HG03103 (cell line): ENCODE measurements around the gene SCRN1.
"Not testable (repeated sequence)": the region's sequence is repeated elsewhere in the genome, so short reads cannot be mapped to it uniquely, and the experiment has no call there.

Source experiments
- ATAC-seq: cut with Tn5 transposase; IDR thresholded peaks from one replicate; pipeline ENCODE4 v1.9.1; 2021; ENCODE audit warnings: low read depth; ENCODE audit not compliant: unreplicated experiment

SCRN1 gene

GRCh38 chr7:29896685-29897411 lies 92.8 kb downstream of the SCRN1 start:
- no peak for ATAC-seq

DNA sequence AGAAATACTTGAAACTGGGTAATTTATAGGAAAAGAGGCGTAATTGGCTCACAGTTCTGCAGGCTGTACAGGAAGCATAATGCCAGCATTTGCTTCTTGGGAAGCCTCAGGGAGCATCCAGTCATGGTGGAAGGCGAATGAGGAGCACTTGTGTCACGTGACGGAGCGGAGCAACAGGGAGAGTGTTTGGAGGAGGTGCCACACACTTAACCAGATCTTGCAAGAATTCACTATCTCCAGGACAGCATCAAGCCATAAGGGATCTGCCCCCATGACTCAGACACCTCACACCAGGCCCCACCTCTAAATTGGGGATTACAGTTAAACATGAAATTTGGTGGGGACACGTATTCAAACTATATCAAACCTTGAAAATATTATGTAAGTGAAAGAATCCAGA lies 94.0 kb downstream of the SCRN1 start:
- ATAC-seq = no peak

- ATAC-seq = no peak
Observed at GRCh38 chr7:29894256-29894655, 95.3 kb downstream of the SCRN1 start.

- ATAC-seq = no peak
Observed at GRCh38 chr7:29893351-29893965, 96.1 kb downstream of the SCRN1 start.

DNA sequence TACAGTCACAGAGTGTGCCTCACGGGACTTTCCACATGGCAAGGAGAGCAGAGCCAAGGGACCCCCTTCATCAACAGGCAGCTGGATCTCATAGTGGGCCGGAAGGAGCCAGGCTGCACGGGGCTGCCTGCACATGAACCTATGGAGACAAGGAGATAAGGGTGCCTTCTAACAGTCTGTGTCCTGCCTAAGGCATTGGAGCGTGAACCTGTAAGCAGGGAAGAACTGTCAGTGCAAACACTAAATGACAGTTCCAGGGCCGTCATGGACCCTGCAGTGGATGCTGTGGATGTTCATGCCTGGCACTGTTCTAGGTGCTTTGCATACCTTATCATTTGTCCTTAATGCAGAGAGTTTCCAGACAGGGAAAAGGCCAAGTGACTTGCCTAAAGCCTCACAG lies 97.4 kb downstream of the SCRN1 start:
- no peak for ATAC-seq

DNA sequence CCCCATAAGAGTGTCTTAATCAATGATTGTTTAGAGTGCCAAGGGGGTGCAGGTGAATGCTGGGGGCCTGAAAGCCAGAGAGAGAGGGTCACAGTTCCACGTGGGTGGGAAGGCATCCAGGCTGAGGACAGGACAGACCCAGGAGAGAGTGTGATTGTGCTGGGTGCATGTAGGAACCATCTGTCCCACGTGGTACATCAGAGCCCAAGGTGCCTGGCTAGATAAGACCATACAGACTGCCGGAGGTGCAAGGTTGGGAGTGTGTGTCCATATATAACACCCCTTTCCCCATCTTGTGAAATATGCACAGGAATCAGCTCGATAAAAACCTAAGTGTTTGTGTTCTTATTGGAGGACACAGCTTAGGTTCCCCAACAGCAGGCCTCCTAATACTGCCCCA lies 97.8 kb downstream of the SCRN1 start:
- no peak for ATAC-seq

- not testable (repeated sequence) for ATAC-seq
Observed at GRCh38 chr7:29890786-29891185, 98.8 kb downstream of the SCRN1 start.

DNA sequence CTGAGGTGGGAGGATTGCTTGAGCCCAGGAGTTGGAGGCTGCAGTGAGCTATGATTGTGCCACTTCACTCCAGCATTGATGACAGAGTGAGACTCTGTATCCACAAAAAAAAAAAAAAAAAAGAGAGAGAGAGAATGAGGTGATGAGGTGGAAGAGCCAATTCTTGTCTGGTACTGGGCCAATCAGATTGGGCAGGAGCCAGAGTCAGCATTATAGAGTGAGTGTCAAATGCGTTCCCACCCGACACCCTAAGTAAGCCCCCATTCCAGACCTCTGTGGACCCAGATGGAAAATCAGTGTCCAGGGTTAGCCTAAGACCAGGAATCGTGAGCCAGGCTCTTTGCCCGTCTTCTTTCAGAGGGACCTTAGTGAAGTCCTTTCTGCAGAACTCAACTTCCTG lies 99.3 kb downstream of the SCRN1 start:
- ATAC-seq = no peak

- no peak for ATAC-seq
Observed at GRCh38 chr7:29889288-29889687, 100.3 kb downstream of the SCRN1 start.

DNA sequence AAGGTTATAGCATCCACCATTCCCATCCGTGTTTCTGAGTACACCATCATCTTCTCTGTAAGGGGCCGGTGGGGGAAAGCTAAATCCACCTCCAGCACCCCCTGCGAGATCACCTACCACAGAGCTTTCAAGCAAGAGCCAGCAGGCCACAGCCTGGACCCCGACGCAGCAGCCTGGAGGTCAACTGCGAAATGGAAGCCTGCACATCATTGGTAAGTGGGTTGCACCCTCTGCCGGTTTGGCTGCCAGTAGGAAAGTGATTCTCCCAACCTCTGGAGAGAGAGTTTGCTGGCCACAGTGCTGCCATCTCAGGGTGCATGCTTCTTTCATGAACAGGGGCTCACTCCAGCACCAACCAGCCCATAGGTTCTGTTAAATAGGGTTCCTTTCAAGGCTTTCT lies 101.6 kb downstream of the SCRN1 start:
- ATAC-seq = no peak

DNA sequence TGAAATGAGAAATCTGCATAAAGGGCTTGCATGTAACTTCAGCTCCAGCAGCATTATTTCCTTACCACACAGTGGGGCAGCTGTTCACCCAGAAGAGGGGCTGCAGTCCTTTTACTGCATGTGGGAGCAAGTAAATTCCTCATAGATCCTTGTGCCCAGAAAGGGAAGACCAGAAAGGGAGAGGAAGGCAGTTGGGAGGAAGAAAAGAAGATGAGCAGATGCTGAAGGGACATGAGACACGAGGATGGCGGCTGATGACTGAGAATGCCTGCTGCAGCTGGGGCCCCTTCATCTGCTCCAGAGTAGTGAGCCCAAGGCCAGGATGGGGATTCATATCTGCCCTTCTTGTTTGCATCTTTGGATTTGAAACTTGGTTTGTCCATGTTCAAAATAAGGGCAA lies 102.8 kb downstream of the SCRN1 start:
- no peak for ATAC-seq

DNA sequence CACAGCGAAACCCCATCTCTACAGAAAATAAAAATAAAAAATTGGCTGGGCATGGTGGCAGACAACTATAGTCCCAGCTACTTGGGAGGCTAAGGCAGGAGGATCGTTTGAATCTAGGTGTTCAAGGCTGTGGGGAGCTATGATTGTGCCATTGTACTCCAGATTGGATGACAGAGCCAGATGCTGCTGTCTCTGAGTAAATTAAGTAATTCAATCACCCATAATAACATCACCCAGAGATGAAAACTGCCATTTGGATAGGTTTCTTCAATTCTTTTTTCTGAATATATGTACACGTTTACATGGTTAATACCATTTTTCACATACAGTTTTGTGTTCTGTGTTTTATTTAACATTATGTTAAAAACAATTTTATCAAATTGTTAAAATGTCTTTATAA lies 104.0 kb downstream of the SCRN1 start:
- no peak for ATAC-seq

- no peak for ATAC-seq
Observed at GRCh38 chr7:29884399-29885272, 105.0 kb downstream of the SCRN1 start.

DNA sequence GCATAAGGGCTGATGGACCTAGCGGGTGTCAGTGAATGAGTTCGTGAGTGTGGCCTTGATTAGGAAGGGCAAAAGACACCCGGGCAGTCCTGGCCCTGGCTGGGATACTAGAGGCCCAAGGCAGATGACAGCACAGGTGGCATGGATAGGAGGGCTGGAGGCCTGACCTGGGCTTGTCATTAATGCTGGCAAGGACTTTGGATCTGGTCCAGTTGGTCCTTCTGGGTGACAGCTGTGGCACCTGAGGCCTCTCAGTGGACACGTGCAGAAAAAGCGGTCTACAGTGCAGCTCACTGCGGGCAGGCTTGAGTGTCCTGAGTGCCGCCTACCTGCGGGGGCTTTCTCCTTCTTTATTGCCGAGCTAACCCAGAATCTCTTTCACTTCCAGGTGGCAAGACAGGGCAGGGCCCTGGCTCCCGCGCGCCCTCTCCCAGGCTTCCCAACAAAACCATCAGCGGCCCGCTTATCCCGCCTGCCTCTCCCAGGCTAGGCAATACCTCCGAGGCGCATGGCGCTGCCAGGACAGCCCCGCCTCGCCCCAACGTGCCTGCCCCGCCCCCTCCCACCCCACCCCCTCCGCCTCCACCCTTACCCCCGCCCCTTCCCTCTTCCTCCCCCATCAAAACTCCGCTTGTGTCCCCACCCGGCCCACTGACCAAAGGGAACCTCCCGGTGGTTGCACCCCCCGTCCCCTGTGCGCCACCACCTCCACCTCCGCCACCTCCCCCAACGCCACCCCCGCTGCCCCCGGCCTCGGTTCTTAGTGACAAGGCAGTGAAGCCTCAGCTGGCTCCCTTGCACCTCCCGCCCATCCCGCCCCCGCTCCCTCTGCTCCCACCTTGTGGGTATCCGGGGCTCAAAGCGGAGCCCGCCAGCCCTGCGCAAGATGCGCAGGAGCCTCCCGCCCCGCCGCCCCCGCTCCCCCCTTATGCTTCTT lies 105.9 kb downstream of the SCRN1 start:
- no peak for ATAC-seq

- ATAC-seq = no peak
Observed at GRCh38 chr7:29882481-29882880, 107.1 kb downstream of the SCRN1 start.

- no peak for ATAC-seq
Observed at GRCh38 chr7:29881724-29882123, 107.9 kb downstream of the SCRN1 start.

- ATAC-seq = no peak
Observed at GRCh38 chr7:29879609-29880008, 110.0 kb downstream of the SCRN1 start.

DNA sequence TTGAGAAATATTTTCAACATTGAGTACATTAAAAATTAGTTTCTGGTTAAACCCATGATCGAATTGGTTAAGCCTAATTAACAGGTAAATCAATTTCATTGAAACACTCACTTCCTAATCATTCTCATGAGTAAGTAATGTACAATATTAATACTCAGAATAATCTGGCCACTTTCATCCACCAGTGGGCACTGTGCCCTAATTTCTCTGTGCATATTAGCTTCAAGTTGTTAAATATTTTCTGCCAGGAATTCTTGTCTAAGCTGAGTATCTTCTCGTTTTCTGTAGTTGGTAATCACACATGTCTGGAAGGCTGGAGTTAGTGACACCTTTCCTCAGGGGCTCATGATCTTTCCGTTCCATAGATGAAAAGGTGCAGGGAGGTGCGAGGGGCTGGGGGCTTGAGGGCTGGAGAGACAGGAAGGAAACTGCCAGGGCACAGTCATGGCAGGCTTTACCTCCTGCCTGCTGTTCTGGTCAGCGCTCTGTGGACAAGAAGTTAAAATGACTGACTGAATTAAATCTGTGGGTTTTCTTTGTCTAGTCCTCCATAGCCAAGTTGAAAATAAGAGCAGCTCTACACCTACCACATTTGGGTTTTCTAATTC lies 111.4 kb downstream of the SCRN1 start:
- no peak for ATAC-seq

DNA sequence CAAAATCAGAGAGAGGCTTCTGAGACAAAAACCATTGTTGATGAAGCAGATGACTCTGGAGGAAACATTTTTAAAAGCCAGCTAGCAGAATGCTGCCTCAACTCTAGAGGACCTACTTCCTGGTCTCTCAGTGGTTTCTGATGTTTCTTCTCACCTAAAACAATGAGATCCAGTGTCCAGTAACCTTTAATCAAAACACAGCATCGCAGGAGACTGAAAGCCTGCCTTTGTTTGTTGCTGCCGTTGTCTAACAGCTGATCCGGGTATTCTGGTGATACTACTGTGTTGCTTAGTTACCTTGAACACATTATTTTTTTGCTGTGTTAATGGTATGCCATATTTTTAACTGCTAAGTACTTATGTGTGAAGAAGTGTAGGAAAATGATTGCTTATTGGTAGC lies 112.4 kb downstream of the SCRN1 start:
- ATAC-seq = no peak

DNA sequence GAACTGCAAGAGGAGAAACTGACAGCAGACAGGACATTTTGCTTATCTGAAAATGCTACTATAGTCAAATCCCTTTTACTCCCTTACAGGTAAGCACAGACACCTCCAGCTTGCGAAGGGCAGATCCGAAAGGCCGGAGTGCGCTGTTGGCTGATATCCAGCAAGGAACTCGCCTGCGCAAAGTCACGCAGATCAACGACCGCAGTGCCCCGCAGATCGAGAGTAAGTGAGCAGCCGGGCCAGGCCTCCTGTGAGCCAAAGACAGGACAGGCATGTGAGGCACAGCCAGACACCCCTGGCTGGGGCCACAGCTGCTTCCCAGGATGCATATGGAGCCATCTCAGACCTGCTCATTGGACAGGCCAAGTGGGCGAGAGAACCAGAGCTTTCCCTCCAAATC lies 113.9 kb downstream of the SCRN1 start:
- ATAC-seq = no peak
